OCI-LY1 (cell line): Measurements from ENCODE around the gene TNS3.

Experiments used
- H2AFZ ChIP-seq: fragments of 200-600 bp; sonication (generic), shearing (Covaris generic); 2 replicates; pipeline ENCODE4 v1.6.0; 2014; ENCODE audit warnings: antibody characterized with exemption, mild to moderate bottlenecking, low read length
- H3F3A ChIP-seq: fragments of 200-600 bp; sonication (generic), shearing (Covaris generic); 2 replicates; pipeline ENCODE4 v1.6.0; 2014; ENCODE audit warnings: mild to moderate bottlenecking, antibody characterized with exemption, low read length, moderate library complexity; ENCODE audit not compliant: insufficient read depth
- H3K27ac ChIP-seq: fragments of 200-600 bp; sonication (generic); 2 replicates; pipeline ENCODE4 v1.5.1; 2014; ENCODE audit warnings: low read length, mixed run types, mild to moderate bottlenecking, low read depth; ENCODE audit not compliant: poor library complexity, severe bottlenecking
- H3K27me3 ChIP-seq: fragments of 200-600 bp; sonication (generic); 2 replicates; pipeline ENCODE4 v1.6.0; 2014; ENCODE audit warnings: antibody characterized with exemption, mild to moderate bottlenecking, low read length, moderate library complexity; ENCODE audit not compliant: insufficient read depth
- H3K36me3 ChIP-seq: fragments of 200-600 bp; sonication (generic); 2 replicates; pipeline ENCODE4 v1.6.1; 2014; ENCODE audit warnings: mild to moderate bottlenecking, antibody characterized with exemption, low read length, moderate library complexity, mixed read lengths; ENCODE audit not compliant: insufficient read depth
- H3K4me1 ChIP-seq: fragments of 200-600 bp; sonication (generic); 2 replicates; pipeline ENCODE4 v1.5.1; 2014; ENCODE audit warnings: mild to moderate bottlenecking, low read length, moderate library complexity; ENCODE audit not compliant: insufficient read depth, severe bottlenecking
- H3K4me2 ChIP-seq: fragments of 200-600 bp; sonication (generic), shearing (Covaris generic); 2 replicates; pipeline ENCODE4 v1.6.1; 2014; ENCODE audit warnings: low read length
- H3K4me3 ChIP-seq: fragments of 200-600 bp; sonication (generic); 2 replicates; pipeline ENCODE4 v1.5.1; 2014; ENCODE audit warnings: low read length, low read depth, mild to moderate bottlenecking, mixed read lengths; ENCODE audit not compliant: poor library complexity, severe bottlenecking
- H3K79me2 ChIP-seq: fragments of 200-600 bp; shearing (Covaris generic); 2 replicates; pipeline ENCODE4 v1.6.1; 2016; ENCODE audit warnings: mixed run types, low read length, mixed read lengths; ENCODE audit not compliant: insufficient read depth
- H3K9ac ChIP-seq: fragments of 200-600 bp; sonication (generic), shearing (Covaris generic); 2 replicates; pipeline ENCODE4 v1.6.1; 2014; ENCODE audit warnings: mild to moderate bottlenecking, low read length, mixed read lengths
- H3K9me2 ChIP-seq: fragments of 200-600 bp; sonication (generic), shearing (Covaris generic); 2 replicates; pipeline ENCODE4 v1.6.1; 2014; ENCODE audit warnings: low read depth, mild to moderate bottlenecking, low read length, mixed read lengths
- H3K9me3 ChIP-seq: fragments of 200-600 bp; shearing (Covaris generic); 2 replicates; pipeline ENCODE4 v1.6.1; 2014; ENCODE audit warnings: low read length, mixed read lengths
- H4K20me1 ChIP-seq: fragments of 200-600 bp; sonication (generic), shearing (Covaris generic); 2 replicates; pipeline ENCODE4 v1.6.0; 2016; ENCODE audit warnings: mild to moderate bottlenecking, low read length; ENCODE audit not compliant: insufficient read depth
- EZH2 ChIP-seq: fragments of 200-600 bp; sonication (generic), shearing (Covaris generic); IDR thresholded peaks from 2 replicates; pipeline ENCODE4 v1.8.0; 2017; ENCODE audit warnings: borderline replicate concordance, mixed run types, mild to moderate bottlenecking, antibody characterized with exemption, low read length, moderate library complexity, mixed read lengths
- TF ChIP-seq, protein P1 (sequence below): fragments of 200-600 bp; sonication (generic), shearing (Covaris generic); IDR thresholded peaks from 2 replicates; pipeline ENCODE4 v1.5.1; 2017; ENCODE audit warnings: mild to moderate bottlenecking, antibody characterized with exemption, low read length, moderate library complexity, mixed read lengths

Gene TNS3

GRCh38 chr7:47600199-47601118 lies 18.5 kb upstream of the TNS3 start:
- Histone ChIP-seq H3F3A (peaks cover 21% of the 10 kb centered on the region), H3K79me2 (no peaks in the 10 kb centered on the region), H3K4me3 (peak overlapping the region; percentile 17), H3K4me1 (peaks cover 43% of the 10 kb centered on the region), H3K4me2 (peak overlapping the region; percentile 62), H3K36me3 (no peaks in the 10 kb centered on the region), H3K9me2 (no peaks in the 10 kb centered on the region), H3K9me3 (peaks cover 18% of the 10 kb centered on the region), H3K27ac (peak overlapping the region; percentile 96), H4K20me1 (no peaks in the 10 kb centered on the region), H3K9ac (peak overlapping the region; percentile 63), H3K27me3 (no peaks in the 10 kb centered on the region), H2AFZ (no peak overlapping the region)
- TF ChIP-seq, protein P1, sequence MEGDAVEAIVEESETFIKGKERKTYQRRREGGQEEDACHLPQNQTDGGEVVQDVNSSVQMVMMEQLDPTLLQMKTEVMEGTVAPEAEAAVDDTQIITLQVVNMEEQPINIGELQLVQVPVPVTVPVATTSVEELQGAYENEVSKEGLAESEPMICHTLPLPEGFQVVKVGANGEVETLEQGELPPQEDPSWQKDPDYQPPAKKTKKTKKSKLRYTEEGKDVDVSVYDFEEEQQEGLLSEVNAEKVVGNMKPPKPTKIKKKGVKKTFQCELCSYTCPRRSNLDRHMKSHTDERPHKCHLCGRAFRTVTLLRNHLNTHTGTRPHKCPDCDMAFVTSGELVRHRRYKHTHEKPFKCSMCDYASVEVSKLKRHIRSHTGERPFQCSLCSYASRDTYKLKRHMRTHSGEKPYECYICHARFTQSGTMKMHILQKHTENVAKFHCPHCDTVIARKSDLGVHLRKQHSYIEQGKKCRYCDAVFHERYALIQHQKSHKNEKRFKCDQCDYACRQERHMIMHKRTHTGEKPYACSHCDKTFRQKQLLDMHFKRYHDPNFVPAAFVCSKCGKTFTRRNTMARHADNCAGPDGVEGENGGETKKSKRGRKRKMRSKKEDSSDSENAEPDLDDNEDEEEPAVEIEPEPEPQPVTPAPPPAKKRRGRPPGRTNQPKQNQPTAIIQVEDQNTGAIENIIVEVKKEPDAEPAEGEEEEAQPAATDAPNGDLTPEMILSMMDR: no peak
- no peak for TF ChIP-seq EZH2

GRCh38 chr7:47597379-47597778 lies 15.5 kb upstream of the TNS3 start:
- no peaks in the 10 kb centered on the region for H3K79me2 ChIP-seq
- peaks cover 20% of the 10 kb centered on the region for H3F3A ChIP-seq
- TF ChIP-seq EZH2: no peak
- TF ChIP-seq, protein P1: no peak
- H3K9me3 ChIP-seq: peaks cover 20% of the 10 kb centered on the region
- no peak overlapping the region for H3K4me3 ChIP-seq
- H3K4me1 ChIP-seq: peaks cover 32% of the 10 kb centered on the region
- no peak overlapping the region for H2AFZ ChIP-seq
- no peaks in the 10 kb centered on the region for H3K27me3 ChIP-seq
- no peak overlapping the region for H3K9ac ChIP-seq
- no peaks in the 10 kb centered on the region for H3K36me3 ChIP-seq
- H3K9me2 ChIP-seq: no peaks in the 10 kb centered on the region
- H3K27ac ChIP-seq: no peak overlapping the region
- H3K4me2 ChIP-seq: no peak overlapping the region
- H4K20me1 ChIP-seq: no peaks in the 10 kb centered on the region

DNA sequence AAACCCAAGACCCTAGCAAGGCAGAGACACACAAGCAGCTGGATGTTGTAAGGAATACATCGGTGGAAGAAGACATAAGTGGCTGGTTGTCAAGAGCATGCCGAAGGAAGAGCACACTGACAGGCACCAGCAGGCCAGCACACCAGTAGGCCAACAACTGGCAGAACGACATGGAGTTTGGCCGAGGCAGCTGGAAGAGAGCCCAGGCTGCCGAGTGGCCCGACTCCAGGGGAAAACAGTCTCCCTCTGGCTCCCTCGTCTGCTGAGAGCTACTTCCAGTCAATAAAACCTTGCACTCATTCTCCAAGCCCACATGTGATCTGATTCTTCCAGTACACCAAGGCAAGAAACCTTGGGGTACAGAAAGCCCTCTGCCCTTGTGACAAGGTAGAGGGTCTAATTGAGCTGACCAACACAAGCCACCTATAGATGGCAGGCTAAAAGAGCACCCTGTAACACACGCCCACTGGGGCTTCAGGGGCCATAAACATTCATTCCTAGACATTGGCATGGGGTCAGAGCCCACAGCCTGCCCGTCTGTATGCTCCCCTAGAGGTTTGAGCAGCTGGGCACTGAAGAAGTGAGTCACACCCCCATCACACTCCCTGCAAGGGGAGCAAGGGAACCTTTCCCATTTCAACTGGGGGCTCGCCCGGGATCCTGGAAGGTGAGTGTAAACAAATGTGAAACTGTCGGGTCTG lies 14.7 kb upstream of the TNS3 start:
- Histone ChIP-seq H3K4me3 (no peak overlapping the region), H3K27ac (no peak overlapping the region), H4K20me1 (no peaks in the 10 kb centered on the region), H3K27me3 (no peaks in the 10 kb centered on the region), H3K36me3 (no peaks in the 10 kb centered on the region), H3F3A (peaks cover 13% of the 10 kb centered on the region), H3K9me2 (no peaks in the 10 kb centered on the region), H3K9ac (no peak overlapping the region), H3K79me2 (no peaks in the 10 kb centered on the region), H3K4me2 (no peak overlapping the region), H3K9me3 (peaks cover 20% of the 10 kb centered on the region), H2AFZ (no peak overlapping the region), H3K4me1 (peaks cover 25% of the 10 kb centered on the region)
- TF ChIP-seq EZH2: no peak
- TF ChIP-seq, protein P1: no peak
